Stomach (tissue), 9 donors: ENCODE measurements around the gene CRAMP1. TPM values are rescaled to one million over a fixed set of nuclear protein-coding genes. Genes with fewer than 3 reads are reported as not detected.

ENCODE experiments used
- DNase-seq, 2 donors: peaks; one replicate each; pipeline versions ENCODE4 v3.0.0 to v3.0.0-alpha.2; 2013 to 2019
- H3K27ac ChIP-seq, 5 donors: fragments of 200-600 bp in 4 of 5; sonication (generic) in 4 of 5; one replicate each; pipeline ENCODE4 v1.5.1; 2013 to 2019; ENCODE audit warnings: mild to moderate bottlenecking in 1 of 5, moderate library complexity in 1 of 5
- H3K27me3 ChIP-seq, 3 donors: fragments of 200-600 bp; sonication (generic); one replicate each; pipeline ENCODE4 v1.5.1; 2017 to 2019; ENCODE audit warnings: mixed run types in 1 of 3
- H3K36me3 ChIP-seq, 4 donors: fragments of 200-600 bp; sonication (generic); 1 replicate in 3 of 4; 2 replicates in 1 of 4; pipeline ENCODE4 v1.5.1; 2016 to 2019
- H3K4me1 ChIP-seq, 4 donors: fragments of 200-600 bp; sonication (generic); one replicate each; pipeline ENCODE4 v1.5.1; 2016 to 2019
- H3K4me3 ChIP-seq, 4 donors: fragments of 200-600 bp; sonication (generic) in 3 of 4; one replicate each; pipeline ENCODE4 v1.5.1; 2016 to 2019; ENCODE audit warnings: mild to moderate bottlenecking in 1 of 4
- H3K9me3 ChIP-seq, 4 donors: fragments of 200-600 bp; sonication (generic); one replicate each; pipeline ENCODE4 v1.5.1; 2016 to 2019
- EP300 ChIP-seq: sonication (generic); formaldehyde crosslinking; IDR thresholded peaks from one replicate; pipeline ENCODE4 v1.6.1; 2017; ENCODE audit warnings: antibody characterized with exemption
- POLR2A ChIP-seq, 4 donors: fragments of 450-650 bp; IDR thresholded peaks; one replicate each; pipeline ENCODE4 v1.6.1; 2016; ENCODE audit warnings: antibody characterized with exemption in 4 of 4, control low read depth in 2 of 4, mild to moderate bottlenecking in 1 of 4, moderate library complexity in 1 of 4
- POLR2AphosphoS5 ChIP-seq, 3 donors: sonication (generic); formaldehyde crosslinking; IDR thresholded peaks; one replicate each; pipeline ENCODE4 v1.6.1; 2016; ENCODE audit warnings: antibody characterized with exemption in 3 of 3
- WGBS, 5 donors: extraction: QIAGEN DNeasy Blood & Tissue Kit in 3 of 5; methylation state at CpG; one replicate each; pipeline versions ENCODE4 v1.1.5 to v1.1.7; 2013 to 2018; 5-methylcytosine and 5-hydroxymethylcytosine counted together
- intact Hi-C: fragments of 100-400 bp; cut with DNase I; formaldehyde crosslinking; loops from one replicate; pipeline ENCODE4 v1.15.1; 2023; ENCODE audit warnings: low total_unique reads
- polyA plus RNA-seq, 3 donors: library from polyadenylated mRNA; stranded (reverse); fragments of 200-250 nt; gene quantifications; one replicate each; pipeline ENCODE4 v1.2.3, GENCODE V29; 2013
- total RNA-seq, 5 donors: library from RNA; depleted of rRNA; stranded (reverse); fragments of >200 nt; gene quantifications; one replicate each; pipeline versions ENCODE4 v1.1.0 to v1.2.3, GENCODE V29; 2014 to 2016
- TF ChIP-seq, protein P1 (sequence below), 7 experiments: fragments of 450-650 bp in 4 of 7; fragments of 200-600 bp in 3 of 7; sonication (generic) in 3 of 7; IDR thresholded peaks; one replicate each; pipeline ENCODE4 v1.5.1; 2016 to 2019; ENCODE audit warnings: antibody characterized with exemption in 7 of 7, control low read depth in 2 of 7, mild to moderate bottlenecking in 1 of 7
- donor health status: healthy with polysubstance abuse.
- donor health status: Bipolar disorder and iron deficiency.
- donor health status: healthy.

The CRAMP1 gene
- total and polyA plus RNA-seq, 8 donors, result 3.4 to 28.1 (median 11.9) TPM

DNA sequence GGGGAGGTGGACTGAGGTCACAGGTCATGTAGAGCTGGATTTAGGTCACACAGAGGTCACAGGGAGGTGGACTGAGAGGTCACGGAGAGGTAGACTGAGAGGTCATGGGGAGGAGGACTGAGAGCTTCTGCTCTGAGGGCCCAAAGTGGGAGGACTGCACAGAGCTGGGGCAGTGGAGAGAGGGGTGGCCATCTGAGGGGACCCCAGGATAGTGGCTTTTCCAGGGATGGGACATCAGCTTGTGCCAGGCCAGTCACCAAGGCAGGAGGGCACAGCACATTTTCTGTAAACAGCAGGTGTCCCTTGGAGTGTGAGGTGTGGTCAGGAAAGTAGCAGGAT is 39.8 kb downstream of the CRAMP1 start:
- Histone ChIP-seq H3K27ac (no peak overlapping the region), H3K4me3 (no peak overlapping the region), H3K27me3 (no peaks in the 10 kb centered on the region), H3K36me3 (peaks cover 41 to 89% (median 83%) of the 10 kb centered on the region in 4 donors), H3K9me3 (no peaks in the 10 kb centered on the region), H3K4me1 (peaks cover 0 to 2% (median 0%) of the 10 kb centered on the region in 4 donors)
- WGBS, 5 donors, result 92 to 100% (median 97%) methylated on average over 1 of the region's 1 CpG
- no peak for DNase-seq
- intact Hi-C loops, result no loop called here
- no peak for TF ChIP-seq POLR2A (IDR thresholded peaks at IDR 0.05)
- TF ChIP-seq EP300, result no peak
- no peak for TF ChIP-seq POLR2AphosphoS5 (IDR thresholded peaks at IDR 0.05)
- TF ChIP-seq, protein P1, sequence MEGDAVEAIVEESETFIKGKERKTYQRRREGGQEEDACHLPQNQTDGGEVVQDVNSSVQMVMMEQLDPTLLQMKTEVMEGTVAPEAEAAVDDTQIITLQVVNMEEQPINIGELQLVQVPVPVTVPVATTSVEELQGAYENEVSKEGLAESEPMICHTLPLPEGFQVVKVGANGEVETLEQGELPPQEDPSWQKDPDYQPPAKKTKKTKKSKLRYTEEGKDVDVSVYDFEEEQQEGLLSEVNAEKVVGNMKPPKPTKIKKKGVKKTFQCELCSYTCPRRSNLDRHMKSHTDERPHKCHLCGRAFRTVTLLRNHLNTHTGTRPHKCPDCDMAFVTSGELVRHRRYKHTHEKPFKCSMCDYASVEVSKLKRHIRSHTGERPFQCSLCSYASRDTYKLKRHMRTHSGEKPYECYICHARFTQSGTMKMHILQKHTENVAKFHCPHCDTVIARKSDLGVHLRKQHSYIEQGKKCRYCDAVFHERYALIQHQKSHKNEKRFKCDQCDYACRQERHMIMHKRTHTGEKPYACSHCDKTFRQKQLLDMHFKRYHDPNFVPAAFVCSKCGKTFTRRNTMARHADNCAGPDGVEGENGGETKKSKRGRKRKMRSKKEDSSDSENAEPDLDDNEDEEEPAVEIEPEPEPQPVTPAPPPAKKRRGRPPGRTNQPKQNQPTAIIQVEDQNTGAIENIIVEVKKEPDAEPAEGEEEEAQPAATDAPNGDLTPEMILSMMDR (IDR thresholded peaks at IDR 0.05), result no peak

DNA sequence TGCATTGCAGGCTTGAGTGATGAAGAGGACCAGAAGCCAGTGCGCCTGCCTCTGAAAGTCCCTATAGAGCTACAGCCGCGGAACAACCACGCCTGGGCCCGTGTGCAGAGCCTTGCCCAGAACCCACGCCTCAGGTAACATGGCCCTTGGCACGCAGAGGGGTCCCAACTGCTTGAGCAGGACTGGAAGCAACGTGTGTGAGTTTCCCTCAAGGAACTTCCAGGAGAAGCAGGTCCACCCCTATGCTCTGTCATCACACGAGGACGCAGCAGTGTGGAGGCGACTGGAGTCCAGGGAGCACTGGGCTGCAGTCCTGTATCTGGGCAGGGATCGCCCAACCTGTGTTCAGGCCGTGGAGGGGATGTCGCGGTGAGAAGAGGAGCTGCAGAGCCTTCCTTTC is 40.9 kb downstream of the CRAMP1 start:
- no peak overlapping the region for H3K27ac ChIP-seq
- H3K9me3 ChIP-seq, result no peaks in the 10 kb centered on the region
- no peaks in the 10 kb centered on the region for H3K27me3 ChIP-seq
- intact Hi-C loops, result no loop called here
- 93 to 97% (median 96%) methylated on average over 14 to 15 of the region's 15 CpGs for WGBS, 5 donors
- no peak for DNase-seq
- TF ChIP-seq, protein P1 (IDR thresholded peaks at IDR 0.05), result no peak
- no peak for TF ChIP-seq EP300
- no peak for TF ChIP-seq POLR2A (IDR thresholded peaks at IDR 0.05)
- TF ChIP-seq POLR2AphosphoS5 (IDR thresholded peaks at IDR 0.05), result no peak
- H3K36me3 ChIP-seq, result peaks cover 41 to 89% (median 83%) of the 10 kb centered on the region in 4 donors
- no peak overlapping the region for H3K4me3 ChIP-seq
- peaks cover 0 to 5% (median 0%) of the 10 kb centered on the region in 4 donors for H3K4me1 ChIP-seq

DNA sequence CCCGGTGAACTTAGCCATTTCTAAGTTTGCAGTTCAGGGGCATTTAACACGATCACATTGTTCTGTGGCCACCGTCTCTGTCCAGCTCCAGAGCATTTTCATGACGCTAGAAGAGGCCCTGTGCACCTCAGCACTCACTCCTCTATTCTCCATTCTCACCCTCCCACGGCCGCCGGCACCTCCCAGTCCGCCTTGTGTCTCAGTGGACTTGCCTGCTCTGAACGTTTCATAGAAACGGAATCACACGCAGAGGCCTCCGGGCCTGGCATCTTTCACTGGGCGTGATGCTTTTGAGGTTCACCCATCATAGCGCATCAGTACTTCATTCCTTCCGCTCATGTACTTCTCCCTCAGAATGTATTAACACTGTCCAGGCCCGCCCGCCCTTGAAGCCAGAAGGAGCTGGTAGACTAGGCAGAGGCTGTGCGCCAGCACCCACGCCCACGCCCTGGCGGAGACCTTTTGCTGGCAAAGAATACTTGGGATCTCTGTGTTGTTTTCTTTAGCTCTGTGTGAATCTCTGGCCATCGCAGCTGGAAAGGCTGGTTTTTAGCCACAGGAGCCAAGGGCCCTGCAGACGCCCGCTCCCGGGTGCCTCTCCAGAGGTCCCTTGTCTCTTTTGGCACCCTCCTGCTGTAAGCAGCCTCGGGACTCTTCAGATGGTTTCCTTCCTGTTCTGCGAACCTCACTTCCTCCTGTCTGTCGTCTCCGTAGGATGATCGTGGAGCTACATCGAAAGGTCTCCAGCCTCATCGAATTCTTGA is 42.5 kb downstream of the CRAMP1 start:
- TF ChIP-seq POLR2AphosphoS5 (IDR thresholded peaks at IDR 0.05) (no peak), POLR2A (IDR thresholded peaks at IDR 0.05) (no peak), EP300 (no peak)
- TF ChIP-seq, protein P1 (IDR thresholded peaks at IDR 0.05), result no peak
- DNase-seq, result no peak
- Histone ChIP-seq H3K27me3 (no peaks in the 10 kb centered on the region), H3K36me3 (peaks cover 41 to 98% (median 93%) of the 10 kb centered on the region in 4 donors), H3K4me1 (peaks cover 0 to 5% (median 0%) of the 10 kb centered on the region in 4 donors), H3K4me3 (no peak overlapping the region), H3K27ac (no peak overlapping the region), H3K9me3 (no peaks in the 10 kb centered on the region)
- WGBS, 5 donors, result 79 to 88% (median 83%) methylated on average over 32 of the region's 32 CpGs
- intact Hi-C loops, result no loop called here

DNA sequence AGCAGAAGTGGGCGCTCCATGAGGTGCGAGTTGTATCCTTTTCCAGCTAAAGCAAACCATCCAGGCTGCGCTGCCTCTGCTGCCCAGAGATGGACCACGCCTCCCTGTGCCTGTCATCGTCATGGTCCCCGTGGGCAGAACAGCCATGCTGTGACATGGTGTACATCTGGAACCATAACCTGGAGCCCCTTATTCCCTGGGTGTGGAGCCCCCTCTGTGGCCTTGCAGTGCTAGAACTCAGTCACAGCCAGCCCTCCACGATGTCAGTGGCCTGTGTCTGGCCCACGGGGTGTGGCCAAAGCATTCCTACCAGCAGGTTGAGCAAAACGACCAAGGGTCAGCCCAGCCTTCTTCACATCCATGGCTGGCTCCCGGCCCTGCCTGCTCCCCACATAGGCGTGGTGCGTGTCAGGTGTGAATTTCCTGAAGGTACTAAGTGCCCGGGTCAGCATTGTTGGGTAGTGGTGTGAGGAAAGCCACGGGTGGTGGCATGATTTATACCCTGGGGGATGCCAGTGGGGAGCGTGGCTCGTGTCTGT is 43.2 kb downstream of the CRAMP1 start:
- H3K4me1 ChIP-seq, result peaks cover 0 to 5% (median 0%) of the 10 kb centered on the region in 4 donors
- no peak overlapping the region for H3K27ac ChIP-seq
- 73 to 86% (median 75%) methylated on average over 9 to 16 of the region's 16 CpGs for WGBS, 5 donors
- no peaks in the 10 kb centered on the region for H3K9me3 ChIP-seq
- no peak for DNase-seq
- intact Hi-C loops, result no loop called here
- no peaks in the 10 kb centered on the region for H3K27me3 ChIP-seq
- no peak overlapping the region for H3K4me3 ChIP-seq
- H3K36me3 ChIP-seq, result peaks cover 47 to 100% (median 94%) of the 10 kb centered on the region in 4 donors
- no peak for TF ChIP-seq POLR2A (IDR thresholded peaks at IDR 0.05)
- TF ChIP-seq POLR2AphosphoS5 (IDR thresholded peaks at IDR 0.05), result no peak
- no peak for TF ChIP-seq EP300
- TF ChIP-seq, protein P1 (IDR thresholded peaks at IDR 0.05), result no peak
